Common myeloid progenitor, CD34-positive (primary cell): ENCODE data around the gene KCNN2.

Experiments used
- CTCF ChIA-PET: fragments of 350-600 bp; sonication (Branson Sonifier 250); formaldehyde crosslinking; loops from one replicate; lab custom pipeline; 2021; ENCODE audit warnings: antibody characterized with exemption; lab: Charles Lee
- POLR2A ChIA-PET: fragments of 350-600 bp; sonication (Branson Sonifier 250); formaldehyde crosslinking; loops from one replicate; lab custom pipeline; 2021; ENCODE audit warnings: antibody characterized with exemption; lab: Charles Lee
- DNase-seq, 3 donors: peaks; one replicate each; pipeline versions ENCODE4 v3.0.0 to v3.0.0-alpha.2; 2013
- H3K27ac ChIP-seq, 2 experiments: 1 replicate in 1 of 2; 2 replicates in 1 of 2; pipeline ENCODE4 v1.7.0; 2013; ENCODE audit warnings: inconsistent platforms in 2 of 2, low read length in 2 of 2, mild to moderate bottlenecking in 2 of 2, low read depth in 1 of 2, moderate library complexity in 1 of 2; ENCODE audit not compliant: severe bottlenecking in 2 of 2, insufficient read depth in 1 of 2, poor library complexity in 1 of 2
- H3K27me3 ChIP-seq, 5 experiments: replicated peaks in 2 of 5; 1 replicate in 3 of 5; 2 replicates in 2 of 5; pipeline versions ENCODE4 v1.6.1 to v1.7.0; 2013; ENCODE audit warnings: low read length in 4 of 5, mild to moderate bottlenecking in 2 of 5, moderate library complexity in 2 of 5, inconsistent platforms in 1 of 5; ENCODE audit not compliant: insufficient read depth in 5 of 5, control insufficient read depth in 4 of 5
- H3K36me3 ChIP-seq, 4 experiments: 1 replicate in 2 of 4; 2 replicates in 2 of 4; pipeline versions ENCODE4 v1.6.1 to v1.7.0; 2013; ENCODE audit warnings: low read length in 3 of 4, control low read depth in 1 of 4, mild to moderate bottlenecking in 1 of 4; ENCODE audit not compliant: control insufficient read depth in 4 of 4, insufficient read depth in 4 of 4
- H3K4me1 ChIP-seq, 4 experiments: 1 replicate in 3 of 4; 2 replicates in 1 of 4; pipeline versions ENCODE4 v1.6.1 to v1.7.1; 2013; ENCODE audit warnings: low read length in 3 of 4, mild to moderate bottlenecking in 3 of 4, control low read depth in 1 of 4, inconsistent platforms in 1 of 4, moderate library complexity in 1 of 4; ENCODE audit not compliant: control insufficient read depth in 4 of 4, insufficient read depth in 4 of 4; ENCODE audit errors: control extremely low read depth in 1 of 4
- H3K4me3 ChIP-seq, 7 experiments: 1 replicate in 4 of 7; 2 replicates in 3 of 7; pipeline versions ENCODE4 v1.5.1 to v1.7.0; 2013; ENCODE audit warnings: mild to moderate bottlenecking in 7 of 7, low read length in 6 of 7, moderate library complexity in 6 of 7, inconsistent platforms in 2 of 7, low read depth in 2 of 7, control low read depth in 1 of 7; ENCODE audit not compliant: insufficient read depth in 4 of 7, control insufficient read depth in 1 of 7; ENCODE audit errors: extremely low read depth in 1 of 7
- H3K9me3 ChIP-seq, 5 experiments: 1 replicate in 4 of 5; 2 replicates in 1 of 5; pipeline versions ENCODE4 v1.6.1 to v1.7.1; 2013; ENCODE audit warnings: low read length in 4 of 5, mild to moderate bottlenecking in 2 of 5, inconsistent platforms in 1 of 5, low read depth in 1 of 5, moderate library complexity in 1 of 5; ENCODE audit not compliant: control insufficient read depth in 4 of 5, insufficient read depth in 2 of 5; ENCODE audit errors: control extremely low read depth in 1 of 5
- WGBS: methylation state at CpG from one replicate; pipeline ENCODE4 v1.1.5; 2013; ENCODE audit not compliant: insufficient coverage; 5-methylcytosine and 5-hydroxymethylcytosine counted together

Gene KCNN2

GRCh38 chr5:114360816-114361723 is 800 bp upstream of the KCNN2 start:
- 1% methylated on average over 70 of the region's 78 CpGs for WGBS
- no peaks in the 10 kb centered on the region for H3K9me3 ChIP-seq
- H3K27ac ChIP-seq, result no peak overlapping the region
- peaks cover 11 to 77% (median 56%) of the 10 kb centered on the region in 5 experiments for H3K27me3 ChIP-seq
- POLR2A ChIA-PET, result no interaction called here
- CTCF ChIA-PET, result no interaction called here
- H3K4me3 ChIP-seq, result peak overlapping the region in 6 of 7 experiments; percentile 7 to 70 (median 34)
- H3K36me3 ChIP-seq, result no peaks in the 10 kb centered on the region
- peak in 1 of 3 donors; percentile 21 for DNase-seq
- peaks cover 0 to 26% (median 14%) of the 10 kb centered on the region in 4 experiments for H3K4me1 ChIP-seq

GRCh38 chr5:114362197-114362976 is 517 bp downstream of the KCNN2 start:
- peak overlapping the region in 5 of 7 experiments; percentile 26 to 70 (median 43) for H3K4me3 ChIP-seq
- CTCF ChIA-PET, result no interaction called here
- WGBS, result 1% methylated on average over 72 of the region's 87 CpGs
- H3K9me3 ChIP-seq, result no peaks in the 10 kb centered on the region
- no peaks in the 10 kb centered on the region for H3K36me3 ChIP-seq
- H3K27ac ChIP-seq, result no peak overlapping the region
- POLR2A ChIA-PET, result no interaction called here
- H3K27me3 ChIP-seq, result peaks cover 13 to 82% (median 55%) of the 10 kb centered on the region in 5 experiments
- peaks cover 0 to 26% (median 14%) of the 10 kb centered on the region in 4 experiments for H3K4me1 ChIP-seq
- peak in 1 of 3 donors; percentile 47 for DNase-seq

DNA sequence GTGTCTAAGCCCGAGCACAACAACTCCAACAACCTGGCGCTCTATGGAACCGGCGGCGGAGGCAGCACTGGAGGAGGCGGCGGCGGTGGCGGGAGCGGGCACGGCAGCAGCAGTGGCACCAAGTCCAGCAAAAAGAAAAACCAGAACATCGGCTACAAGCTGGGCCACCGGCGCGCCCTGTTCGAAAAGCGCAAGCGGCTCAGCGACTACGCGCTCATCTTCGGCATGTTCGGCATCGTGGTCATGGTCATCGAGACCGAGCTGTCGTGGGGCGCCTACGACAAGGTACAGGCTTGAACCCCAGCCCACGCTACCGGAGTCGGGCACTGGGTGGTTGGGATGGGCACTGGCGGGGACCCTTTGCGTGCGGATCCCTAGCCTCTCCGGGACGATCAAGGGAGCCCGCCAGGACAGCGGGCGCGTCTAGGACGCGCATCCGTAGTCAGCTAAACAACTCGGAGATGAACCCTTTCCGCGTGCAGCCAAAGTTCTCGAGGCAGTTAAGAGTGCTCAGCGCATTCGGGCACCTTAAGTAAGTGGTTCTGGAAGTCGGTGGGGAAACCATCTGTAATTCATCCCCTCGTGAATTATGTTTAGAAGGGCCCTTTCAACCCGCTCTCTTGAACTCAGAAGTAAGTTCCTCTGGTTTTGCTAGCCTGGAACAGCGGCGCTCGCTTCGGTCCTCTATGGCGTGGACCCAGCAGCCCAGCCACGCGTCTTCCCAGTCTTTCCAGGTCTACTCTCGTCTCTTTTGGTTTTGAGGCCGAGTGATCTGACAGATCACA is 1.3 kb downstream of the KCNN2 start:
- H3K4me3 ChIP-seq, result peak overlapping the region in 3 of 7 experiments; percentile 18 to 56 (median 43)
- ChIA-PET POLR2A (no interaction called here), CTCF (no interaction called here)
- H3K27me3 ChIP-seq, result peaks cover 13 to 82% (median 54%) of the 10 kb centered on the region in 5 experiments
- no peak overlapping the region for H3K27ac ChIP-seq
- 5% methylated on average over 62 of the region's 62 CpGs for WGBS
- peak in 1 of 3 donors; percentile 17 for DNase-seq
- H3K36me3 ChIP-seq, result no peaks in the 10 kb centered on the region
- peaks cover 0 to 26% (median 14%) of the 10 kb centered on the region in 4 experiments for H3K4me1 ChIP-seq
- H3K9me3 ChIP-seq, result no peaks in the 10 kb centered on the region

DNA sequence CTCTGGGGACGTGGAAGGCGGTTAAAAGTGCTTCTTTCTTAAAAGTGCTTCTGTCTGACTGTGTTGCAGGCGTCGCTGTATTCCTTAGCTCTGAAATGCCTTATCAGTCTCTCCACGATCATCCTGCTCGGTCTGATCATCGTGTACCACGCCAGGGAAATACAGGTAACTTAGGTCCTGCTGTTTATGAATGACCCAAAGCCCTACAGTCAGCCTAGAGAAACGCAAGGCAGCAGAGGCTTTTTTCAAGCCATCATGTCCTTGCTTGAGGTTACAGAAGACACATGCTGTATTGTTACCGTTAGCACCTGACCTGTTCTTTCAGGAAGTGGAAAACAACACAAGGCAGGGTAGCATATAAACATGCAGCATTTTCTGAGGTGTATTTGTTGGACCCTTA is 2.0 kb downstream of the KCNN2 start:
- H3K27me3 ChIP-seq, result peaks cover 13 to 77% (median 49%) of the 10 kb centered on the region in 5 experiments
- no peaks in the 10 kb centered on the region for H3K9me3 ChIP-seq
- H3K27ac ChIP-seq, result no peak overlapping the region
- POLR2A ChIA-PET, result no interaction called here
- CTCF ChIA-PET, result interaction anchor here (0.7 kb wide), 1 partner anchor 815 kb away, joined by 3 read pairs; no protein-coding TSS in a partner anchor
- no peaks in the 10 kb centered on the region for H3K36me3 ChIP-seq
- no peak overlapping the region for H3K4me3 ChIP-seq
- H3K4me1 ChIP-seq, result peaks cover 0 to 26% (median 14%) of the 10 kb centered on the region in 4 experiments
- under 1% methylated on average over 10 of the region's 10 CpGs for WGBS
- peak in 1 of 3 donors; percentile 27 for DNase-seq

DNA sequence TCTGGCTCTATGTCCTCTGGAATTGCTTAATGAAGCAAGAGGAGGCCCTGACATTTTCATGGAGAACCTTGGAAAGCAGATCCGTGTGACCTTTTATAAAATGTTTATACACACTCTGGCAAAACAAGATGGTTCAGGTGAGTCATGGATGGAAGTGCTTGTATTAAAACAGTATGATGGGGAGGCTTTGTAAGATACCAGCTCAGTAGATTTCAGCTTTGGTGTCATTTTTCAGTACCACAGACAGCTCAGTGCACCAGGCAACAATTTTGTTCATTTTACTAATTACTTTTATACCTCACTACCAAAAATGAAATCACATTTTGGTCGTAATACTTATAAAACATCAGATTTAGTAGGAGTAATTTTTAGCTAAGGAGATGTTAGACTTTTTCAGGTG is 5.2 kb downstream of the KCNN2 start:
- H3K27ac ChIP-seq, result no peak overlapping the region
- no peaks in the 10 kb centered on the region for H3K36me3 ChIP-seq
- peaks cover 6 to 46% (median 23%) of the 10 kb centered on the region in 5 experiments for H3K27me3 ChIP-seq
- peaks cover 0 to 22% (median 7%) of the 10 kb centered on the region in 4 experiments for H3K4me1 ChIP-seq
- H3K9me3 ChIP-seq, result no peaks in the 10 kb centered on the region
- H3K4me3 ChIP-seq, result no peak overlapping the region
- peak in 1 of 3 donors; percentile 16 for DNase-seq
- WGBS, result no CpG with 5 or more reads among the region's 2 CpGs
- CTCF ChIA-PET, result no interaction called here
- POLR2A ChIA-PET, result no interaction called here

- peaks cover 5 to 19% (median 8%) of the 10 kb centered on the region in 5 experiments for H3K27me3 ChIP-seq
- WGBS, result 0% methylated on average over 1 of the region's 7 CpGs
These were observed 8.0 kb downstream of the KCNN2 start for GRCh38 chr5:114369680-114370417.

More at GRCh38 chr5:114369680-114370417, 8.0 kb downstream of the KCNN2 start:
- ChIA-PET POLR2A (no interaction called here), CTCF (no interaction called here)
- H3K9me3 ChIP-seq, result no peaks in the 10 kb centered on the region
- peaks cover 0 to 9% (median 2%) of the 10 kb centered on the region in 4 experiments for H3K4me1 ChIP-seq
- DNase-seq, result peak in 1 of 3 donors; percentile 45
- no peak overlapping the region for H3K27ac ChIP-seq
- no peak overlapping the region for H3K4me3 ChIP-seq
- H3K36me3 ChIP-seq, result no peaks in the 10 kb centered on the region
